ENCODE measurements around the gene EDN2.

DNA sequence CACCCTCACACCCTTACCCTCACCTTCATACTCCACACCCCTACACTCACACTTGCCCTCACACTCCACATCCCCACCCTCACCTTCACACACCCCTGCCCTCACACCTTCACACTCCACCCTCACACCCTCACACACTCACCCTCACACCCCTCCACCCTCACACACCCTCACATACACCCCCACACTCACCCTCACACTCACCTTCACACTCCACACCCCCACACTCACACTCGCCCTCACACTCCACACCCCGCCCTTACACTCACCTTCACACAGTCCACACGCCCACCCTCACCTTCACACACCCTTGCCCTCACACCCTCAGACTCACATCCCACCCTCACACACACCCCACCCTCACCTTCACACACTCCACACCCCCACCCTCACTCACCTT, 43.6 kb upstream of the EDN2 start:
- TF ChIP-seq ZNF112 (tag by site-specific recombination; IDR thresholded peaks at IDR 0.05) (no peak), ZSCAN30 (tag by site-specific recombination; IDR thresholded peaks at IDR 0.05) (no peak)

All from HEK293 (cell line).